Astrocyte of the cerebellum (primary cell): ENCODE data around the gene TMEM109.
A peak's percentile ranks its signal among the peaks of the same experiment; 100 is the strongest.

Source experiments
- DNase-seq: peaks from one replicate; pipeline ENCODE4 v3.0.0-alpha.2; 2011; ENCODE audit warnings: low read depth
- H3K4me3 ChIP-seq: 2 replicates; pipeline ENCODE4 v1.5.1; 2011; ENCODE audit warnings: mild to moderate bottlenecking, low read depth, low read length, moderate library complexity
- CTCF ChIP-seq: IDR thresholded peaks from 2 replicates; pipeline ENCODE4 v1.5.1; 2012; ENCODE audit warnings: low read length, low read depth, moderate library complexity, mild to moderate bottlenecking; ENCODE audit errors: missing control alignments
- in situ Hi-C: cut with HindIII; loops from 2 replicates; pipeline ENCODE4 v1.10.0; 2017; ENCODE audit warnings: low sequenced_read_pairs

TMEM109 gene

GRCh38 chr11:60947700-60948099 is 33.7 kb downstream of the TMEM109 start:
- no peak overlapping the region for H3K4me3 ChIP-seq
- TF ChIP-seq CTCF, result no peak
- no peak for DNase-seq
- in situ Hi-C loops, result no loop called here

GRCh38 chr11:60948250-60948649 is 34.3 kb downstream of the TMEM109 start:
- TF ChIP-seq CTCF, result no peak
- DNase-seq, result no peak
- H3K4me3 ChIP-seq, result no peak overlapping the region
- in situ Hi-C loops, result no loop called here

- TF ChIP-seq CTCF, result no peak
- no peak for DNase-seq
- in situ Hi-C loops, result no loop called here
- no peak overlapping the region for H3K4me3 ChIP-seq
Measured at GRCh38 chr11:60950024-60950423, 36.1 kb downstream of the TMEM109 start.

GRCh38 chr11:60950933-60951605 is 37.1 kb downstream of the TMEM109 start:
- in situ Hi-C loops, result no loop called here
- no peak for DNase-seq
- no peak for TF ChIP-seq CTCF
- H3K4me3 ChIP-seq, result no peak overlapping the region

- in situ Hi-C loops, result no loop called here
- H3K4me3 ChIP-seq, result no peak overlapping the region
- no peak for TF ChIP-seq CTCF
- DNase-seq, result no peak
Measured at GRCh38 chr11:60951606-60951903, 37.6 kb downstream of the TMEM109 start.

GRCh38 chr11:60951904-60952741 is 38.2 kb downstream of the TMEM109 start, which contains the start of gene SLC15A3:
SLC15A3 (minus strand) TSS chr11:60952176; CDS start chr11:60951551, 625 bp downstream.
- TF ChIP-seq CTCF, result no peak
- in situ Hi-C loops, result no loop called here
- H3K4me3 ChIP-seq, result peak within 1 kb of the TSS; percentile 20
- no peak for DNase-seq
